Activated naive CD4-positive, alpha-beta T cell (primary cell): ENCODE results near the gene STK32B.

Source experiments
- DNase-seq, 4 experiments: peaks; one replicate each; lab custom pipeline; 2025; lab: John Stamatoyannopoulos, UW

The STK32B gene

DNA sequence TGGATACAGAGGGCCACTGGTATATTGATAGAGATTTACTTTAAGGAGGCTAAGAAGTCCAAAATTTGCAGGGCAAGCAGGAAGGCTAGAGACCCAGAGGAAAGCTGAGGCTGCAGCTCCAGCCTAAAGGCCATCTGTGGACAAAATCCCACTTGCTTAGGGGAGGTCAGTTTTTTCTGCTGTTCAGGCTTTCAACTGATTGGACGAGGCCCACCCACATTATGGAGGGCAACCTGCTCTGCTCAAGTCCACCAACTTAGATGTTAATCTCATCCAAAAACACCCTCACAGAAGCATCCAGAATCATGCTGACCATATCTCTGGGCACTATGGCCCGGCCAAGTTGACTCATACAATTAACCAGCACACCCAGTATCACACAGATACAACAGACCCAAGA lies 480.8 kb downstream of the STK32B start:
- DNase-seq, result no peak

DNA sequence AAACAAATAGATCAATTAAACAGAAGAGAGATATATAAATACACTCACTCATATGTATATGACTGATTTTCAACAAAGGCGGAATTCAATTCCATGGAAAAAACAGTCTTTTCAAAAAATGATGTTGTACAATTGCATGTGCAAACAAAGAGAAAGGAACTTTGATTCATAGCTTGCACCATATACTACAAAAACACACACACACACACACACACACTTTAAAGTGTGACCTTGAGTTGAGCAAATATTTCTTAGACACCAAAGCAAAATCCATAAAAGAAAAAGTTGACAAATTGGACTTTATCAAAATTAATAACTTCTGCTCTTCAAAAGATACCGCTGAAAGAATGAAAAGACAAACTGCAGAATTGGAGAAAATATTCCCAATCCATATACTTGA lies 488.3 kb downstream of the STK32B start:
- DNase-seq, result no peak

DNA sequence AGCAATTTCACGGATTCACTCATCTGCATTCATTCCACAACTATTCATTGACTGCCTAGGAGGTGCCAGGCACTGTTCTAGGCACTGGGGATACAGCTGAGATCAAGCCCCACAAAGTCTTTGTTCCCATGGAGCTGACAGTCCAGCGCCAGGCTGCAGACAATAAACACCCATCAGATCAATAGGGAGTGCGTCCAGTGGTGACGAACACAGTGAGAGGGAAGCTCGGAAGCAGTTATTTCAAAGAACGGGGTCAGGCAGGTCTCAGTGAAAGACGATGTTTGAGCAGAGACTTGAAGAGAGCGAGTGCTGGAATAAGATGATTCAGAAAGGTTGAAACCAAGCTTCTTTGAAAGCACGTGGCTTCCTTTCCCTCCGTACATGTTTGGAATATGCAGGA lies 489.9 kb downstream of the STK32B start:
- no peak for DNase-seq

DNA sequence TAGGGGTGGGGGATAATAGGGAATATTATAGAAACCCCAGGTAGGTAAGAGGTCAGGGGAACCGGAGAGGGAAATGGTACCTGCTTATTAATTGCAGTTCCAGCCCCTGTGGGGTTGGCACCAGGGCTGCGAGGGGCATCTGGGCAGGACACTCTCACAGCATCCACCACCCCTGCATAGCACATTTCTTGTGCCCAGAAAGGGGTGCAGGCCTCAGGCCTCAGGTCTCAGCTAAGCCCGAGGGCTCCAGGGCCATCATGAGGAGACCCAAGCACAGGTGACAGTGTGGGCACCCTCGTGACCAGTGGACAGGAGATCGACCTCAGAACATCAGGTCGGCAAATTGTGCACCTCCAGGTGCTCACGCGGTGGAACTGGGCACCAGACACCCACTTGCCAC lies 492.4 kb downstream of the STK32B start:
- DNase-seq, result no peak

DNA sequence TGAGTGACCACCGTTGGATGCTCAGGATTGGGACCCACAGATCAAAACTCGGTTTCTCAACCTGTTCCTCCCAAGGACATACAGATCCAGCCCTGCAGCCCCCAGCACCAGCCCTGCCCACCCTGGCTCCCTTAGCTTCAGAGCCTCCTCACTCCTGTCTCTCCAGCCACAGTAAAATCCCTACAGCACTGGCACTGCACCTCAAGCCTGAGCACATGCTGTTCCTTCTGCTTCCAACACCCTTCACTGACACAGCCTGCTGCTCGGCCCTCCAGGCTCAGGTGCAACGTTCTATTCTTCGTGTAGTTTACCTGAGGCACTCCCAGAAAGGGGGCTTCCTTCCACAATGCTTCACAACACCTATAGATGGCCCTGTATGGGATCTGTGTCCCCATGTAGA lies 493.5 kb downstream of the STK32B start:
- DNase-seq, result no peak

DNA sequence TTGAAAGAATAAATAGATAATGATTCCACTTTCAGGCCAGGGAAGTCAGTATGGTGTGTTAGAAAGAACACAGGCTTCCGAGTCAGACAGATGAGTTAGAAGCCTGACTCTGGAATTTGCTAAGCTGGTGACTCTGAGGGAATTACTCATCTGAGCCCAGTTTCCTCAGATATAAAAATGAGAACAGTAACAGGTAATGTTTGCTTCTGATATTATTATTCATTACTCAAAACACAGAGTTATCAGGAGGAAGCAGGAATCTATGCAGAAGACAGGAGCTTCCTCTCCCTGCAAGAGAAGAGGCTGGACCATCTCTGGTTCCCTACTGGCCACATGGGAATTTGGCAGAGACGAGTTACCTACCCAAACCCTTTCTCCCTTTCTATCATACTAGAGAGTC lies 494.0 kb downstream of the STK32B start:
- no peak for DNase-seq

DNA sequence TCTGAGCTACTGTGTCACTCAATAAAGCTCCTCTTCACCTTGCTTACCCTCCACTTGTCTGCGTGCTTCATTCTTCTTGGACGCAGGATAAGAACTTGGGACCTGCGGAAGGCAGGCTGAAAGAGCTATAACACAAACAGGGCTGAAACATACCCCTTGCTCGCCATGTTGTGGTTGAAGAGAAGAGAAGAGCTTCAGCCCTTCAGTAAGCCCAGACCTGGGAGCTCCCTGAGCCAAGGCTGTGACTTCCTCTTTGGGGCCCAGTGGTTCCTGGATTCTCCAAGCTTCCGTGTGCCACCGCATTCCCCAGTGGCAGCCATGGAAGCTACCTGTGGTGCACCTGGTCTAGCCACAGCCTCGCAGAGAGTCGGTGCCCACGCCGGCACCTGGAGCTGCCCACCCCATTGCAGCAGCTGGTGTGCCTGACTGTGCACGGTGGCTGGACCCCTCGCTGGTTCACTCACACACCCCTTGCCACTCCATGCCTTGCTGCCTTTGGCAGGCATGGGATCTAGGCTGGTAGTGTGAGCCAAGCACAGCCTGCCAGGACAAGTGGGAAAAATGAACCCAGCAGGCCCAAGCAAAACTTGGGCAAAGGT lies 496.5 kb downstream of the STK32B start:
- DNase-seq, result no peak
